Neuronal stem cell (in vitro differentiated cells): ENCODE data around the gene ZDHHC16.

Experiments used
- DNase-seq: peaks from one replicate; pipeline ENCODE4 v3.0.0-alpha.2; 2013; ENCODE audit warnings: low spot score
- H2AFZ ChIP-seq: one replicate; pipeline ENCODE4 v1.6.1; 2013; ENCODE audit warnings: mild to moderate bottlenecking, low read length, inconsistent platforms
- H2AK5ac ChIP-seq: 2 replicates; pipeline ENCODE4 v1.6.1; 2013; ENCODE audit warnings: low read depth, mild to moderate bottlenecking, inconsistent platforms, low read length, moderate library complexity, mixed read lengths
- H2BK120ac ChIP-seq: 2 replicates; pipeline ENCODE4 v1.6.1; 2013; ENCODE audit warnings: low read depth, mild to moderate bottlenecking, inconsistent platforms, low read length, moderate library complexity, mixed read lengths
- H2BK12ac ChIP-seq: one replicate; pipeline ENCODE4 v1.6.1; 2013; ENCODE audit warnings: low read length, inconsistent platforms
- H2BK15ac ChIP-seq: 2 replicates; pipeline ENCODE4 v1.6.1; 2013; ENCODE audit warnings: mild to moderate bottlenecking, low read length, inconsistent platforms, mixed read lengths
- H2BK5ac ChIP-seq: one replicate; pipeline ENCODE4 v1.6.1; 2013; ENCODE audit warnings: inconsistent platforms, mild to moderate bottlenecking, low read length, moderate library complexity
- H3K14ac ChIP-seq: one replicate; pipeline ENCODE4 v1.6.1; 2013; ENCODE audit warnings: low read length, inconsistent platforms
- H3K18ac ChIP-seq: 2 replicates; pipeline ENCODE4 v1.6.1; 2013; ENCODE audit warnings: low read length, inconsistent platforms
- H3K23ac ChIP-seq: 2 replicates; pipeline ENCODE4 v1.6.1; 2013; ENCODE audit warnings: low read depth, mild to moderate bottlenecking, mixed read lengths, low read length, inconsistent platforms; ENCODE audit not compliant: poor library complexity
- H3K27ac ChIP-seq: replicated peaks from 3 replicates; pipeline ENCODE4 v1.5.1; 2013; ENCODE audit warnings: low read length, inconsistent platforms
- H3K27me3 ChIP-seq, 3 experiments: 2 replicates each; pipeline ENCODE4 v1.6.1; 2013; ENCODE audit warnings: low read length in 3 of 3, mild to moderate bottlenecking in 2 of 3, inconsistent platforms in 1 of 3, low read depth in 1 of 3, mixed read lengths in 1 of 3, moderate library complexity in 1 of 3; ENCODE audit not compliant: control insufficient read depth in 3 of 3, insufficient read depth in 3 of 3
- H3K36me3 ChIP-seq, 2 donors: replicated peaks in 1 of 2; 2 replicates each; pipeline ENCODE4 v1.6.1; 2013; ENCODE audit warnings: low read length in 2 of 2; ENCODE audit not compliant: control insufficient read depth in 2 of 2, insufficient read depth in 2 of 2
- H3K4ac ChIP-seq: 2 replicates; pipeline ENCODE4 v1.6.1; 2013; ENCODE audit warnings: inconsistent platforms, mild to moderate bottlenecking, low read length, moderate library complexity
- H3K4me1 ChIP-seq, 2 donors: 1 replicate in 1 of 2; 2 replicates in 1 of 2; pipeline ENCODE4 v1.6.1; 2013; ENCODE audit warnings: low read length in 2 of 2, low read depth in 1 of 2; ENCODE audit not compliant: control insufficient read depth in 2 of 2, insufficient read depth in 1 of 2
- H3K4me2 ChIP-seq: one replicate; pipeline ENCODE4 v1.6.1; 2013; ENCODE audit warnings: mild to moderate bottlenecking, low read length, inconsistent platforms; ENCODE audit not compliant: insufficient read depth, poor library complexity, severe bottlenecking
- H3K4me3 ChIP-seq, 2 donors: 2 replicates each; pipeline ENCODE4 v1.5.1; 2013; ENCODE audit warnings: low read length in 2 of 2, mild to moderate bottlenecking in 2 of 2, inconsistent platforms in 1 of 2, moderate library complexity in 1 of 2
- H3K79me1 ChIP-seq: one replicate; pipeline ENCODE4 v1.6.1; 2013; ENCODE audit warnings: low read depth, mild to moderate bottlenecking, inconsistent platforms, low read length, moderate library complexity
- H3K9ac ChIP-seq: one replicate; pipeline ENCODE4 v1.6.1; 2013; ENCODE audit warnings: mild to moderate bottlenecking, low read depth, low read length, inconsistent platforms; ENCODE audit not compliant: poor library complexity
- H3K9me3 ChIP-seq, 2 donors: replicated peaks in 1 of 2; 2 replicates each; pipeline versions ENCODE3 to v1.6.1; 2013; ENCODE audit warnings: low read length in 2 of 2, mild to moderate bottlenecking in 2 of 2, inconsistent platforms in 1 of 2, low read depth in 1 of 2, mixed read lengths in 1 of 2, moderate library complexity in 1 of 2; ENCODE audit not compliant: control insufficient read depth in 2 of 2, insufficient read depth in 1 of 2
- H4K8ac ChIP-seq: one replicate; pipeline ENCODE4 v1.6.1; 2013; ENCODE audit warnings: low read depth, mild to moderate bottlenecking, inconsistent platforms, low read length, moderate library complexity
- H4K91ac ChIP-seq: one replicate; pipeline ENCODE4 v1.6.1; 2013; ENCODE audit warnings: low read length, low read depth, mild to moderate bottlenecking, inconsistent platforms; ENCODE audit not compliant: poor library complexity
- WGBS, 2 donors: extraction: QIAGEN DNeasy Blood & Tissue Kit; methylation state at CpG; one replicate each; pipeline ENCODE4 v1.1.7; 2013; ENCODE audit warnings: missing lambda C conversion rate in 2 of 2, mixed read lengths in 1 of 2; ENCODE audit not compliant: insufficient read length in 2 of 2, insufficient replicate concordance in 1 of 2; ENCODE audit errors: extremely low coverage in 2 of 2; 5-methylcytosine and 5-hydroxymethylcytosine counted together

ZDHHC16 gene

GRCh38 chr10:97434557-97434956, 11.4 kb upstream of the ZDHHC16 start:
- Histone ChIP-seq H3K27ac (no peak overlapping the region), H4K91ac (no peak overlapping the region), H3K4me3 (no peak overlapping the region), H3K23ac (no peak overlapping the region), H2BK120ac (no peak overlapping the region), H3K9ac (peak overlapping the region; percentile 57), H3K27me3 (no peaks in the 10 kb centered on the region), H4K8ac (no peak overlapping the region), H3K9me3 (no peaks in the 10 kb centered on the region), H3K79me1 (no peaks in the 10 kb centered on the region), H2AK5ac (no peak overlapping the region), H3K18ac (no peak overlapping the region), H3K4me1 (no peaks in the 10 kb centered on the region), H2AFZ (no peak overlapping the region), H3K14ac (no peak overlapping the region), H3K36me3 (peaks cover 39 to 88% of the 10 kb centered on the region in 2 donors), H3K4ac (no peak overlapping the region), H2BK12ac (no peak overlapping the region), H2BK5ac (no peak overlapping the region), H3K4me2 (no peak overlapping the region), H2BK15ac (no peak overlapping the region)
- no peak for DNase-seq
- no CpG with 5 or more reads among the region's 1 CpG for WGBS, 2 donors

DNA sequence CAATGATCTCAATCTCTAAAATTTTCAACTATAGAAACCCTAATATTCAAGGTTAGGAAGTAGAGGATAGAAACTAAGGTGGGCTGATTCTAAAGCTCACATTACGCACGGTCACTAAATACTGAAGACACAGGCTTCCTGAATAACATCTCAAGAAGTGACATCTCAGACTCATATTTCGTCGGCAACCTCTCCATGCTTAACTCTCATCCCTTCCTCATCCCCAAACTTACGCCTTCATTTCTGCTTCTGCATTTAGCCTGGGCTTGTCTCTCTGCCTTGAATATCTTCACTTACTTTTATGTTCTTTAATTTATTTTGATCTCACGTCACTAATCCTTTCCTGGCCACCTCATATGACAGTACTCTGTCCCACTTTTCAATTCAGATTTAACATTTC, 10.8 kb upstream of the ZDHHC16 start:
- no peak overlapping the region for H3K18ac ChIP-seq
- no peaks in the 10 kb centered on the region for H3K79me1 ChIP-seq
- H3K4me3 ChIP-seq, result no peak overlapping the region
- no peak overlapping the region for H2BK120ac ChIP-seq
- peaks cover 36 to 87% of the 10 kb centered on the region in 2 donors for H3K36me3 ChIP-seq
- 100% methylated on average over 3 of the region's 6 CpGs; no CpG with 5 or more reads in 1 of the 2 donors for WGBS, 2 donors
- H4K8ac ChIP-seq, result no peak overlapping the region
- H3K9ac ChIP-seq, result no peak overlapping the region
- H3K4me2 ChIP-seq, result no peak overlapping the region
- H3K9me3 ChIP-seq, result no peaks in the 10 kb centered on the region
- no peak overlapping the region for H3K27ac ChIP-seq
- DNase-seq, result no peak
- no peak overlapping the region for H4K91ac ChIP-seq
- no peak overlapping the region for H3K4ac ChIP-seq
- no peak overlapping the region for H3K14ac ChIP-seq
- no peak overlapping the region for H2AK5ac ChIP-seq
- no peaks in the 10 kb centered on the region for H3K27me3 ChIP-seq
- no peak overlapping the region for H2BK5ac ChIP-seq
- H2BK12ac ChIP-seq, result no peak overlapping the region
- no peak overlapping the region for H2AFZ ChIP-seq
- H2BK15ac ChIP-seq, result no peak overlapping the region
- no peak overlapping the region for H3K23ac ChIP-seq
- H3K4me1 ChIP-seq, result no peaks in the 10 kb centered on the region

GRCh38 chr10:97442277-97442676, 3.7 kb upstream of the ZDHHC16 start:
- H4K8ac ChIP-seq, result no peak overlapping the region
- peaks cover 3 to 5% of the 10 kb centered on the region in 2 donors for H3K4me1 ChIP-seq
- H3K36me3 ChIP-seq, result peaks cover 7 to 56% of the 10 kb centered on the region in 2 donors
- no peak overlapping the region for H3K4me2 ChIP-seq
- no peaks in the 10 kb centered on the region for H3K27me3 ChIP-seq
- no peak overlapping the region for H2BK120ac ChIP-seq
- no peak overlapping the region for H3K9ac ChIP-seq
- H2BK5ac ChIP-seq, result no peak overlapping the region
- peaks cover 7% of the 10 kb centered on the region for H3K79me1 ChIP-seq
- H3K18ac ChIP-seq, result no peak overlapping the region
- no peak overlapping the region for H3K14ac ChIP-seq
- no peak for DNase-seq
- no peak overlapping the region for H2AK5ac ChIP-seq
- H3K4me3 ChIP-seq, result no peak overlapping the region
- H3K9me3 ChIP-seq, result no peaks in the 10 kb centered on the region
- H3K4ac ChIP-seq, result no peak overlapping the region
- no peak overlapping the region for H2BK15ac ChIP-seq
- H2AFZ ChIP-seq, result no peak overlapping the region
- H3K23ac ChIP-seq, result no peak overlapping the region
- H4K91ac ChIP-seq, result no peak overlapping the region
- no peak overlapping the region for H2BK12ac ChIP-seq
- WGBS, 2 donors, result no CpG with 5 or more reads among the region's 1 CpG
- no peak overlapping the region for H3K27ac ChIP-seq

DNA sequence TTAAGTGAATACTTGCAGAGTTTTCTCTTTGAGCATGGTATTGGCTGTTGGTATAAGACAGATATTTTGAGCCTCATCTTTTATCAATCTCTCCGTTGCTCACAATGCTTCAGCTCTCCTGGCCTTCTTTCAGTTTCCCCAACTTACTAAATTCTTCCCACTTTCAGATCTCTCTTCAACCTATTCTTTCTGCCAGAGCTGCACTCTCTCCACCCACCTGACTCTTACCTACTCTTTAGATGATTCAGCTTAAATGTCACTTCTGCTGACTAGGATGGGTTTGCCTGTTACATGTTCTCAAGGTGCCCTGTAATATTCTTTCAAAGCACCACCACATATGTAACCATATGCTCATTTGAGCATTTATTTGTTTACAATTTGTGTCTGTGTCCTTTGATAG, 1.8 kb upstream of the ZDHHC16 start:
- no peak overlapping the region for H3K4me2 ChIP-seq
- H4K91ac ChIP-seq, result no peak overlapping the region
- DNase-seq, result no peak
- H2BK120ac ChIP-seq, result no peak overlapping the region
- peaks cover 5% of the 10 kb centered on the region in 2 donors for H3K4me1 ChIP-seq
- no peak overlapping the region for H2AFZ ChIP-seq
- H3K4ac ChIP-seq, result no peak overlapping the region
- no peak overlapping the region for H2BK5ac ChIP-seq
- peaks cover 7% of the 10 kb centered on the region for H3K79me1 ChIP-seq
- H3K23ac ChIP-seq, result no peak overlapping the region
- no peaks in the 10 kb centered on the region for H3K9me3 ChIP-seq
- no peak overlapping the region for H2AK5ac ChIP-seq
- peak overlapping the region in 1 of 2 donors; percentile 80 for H3K4me3 ChIP-seq
- no peak overlapping the region for H2BK12ac ChIP-seq
- H3K14ac ChIP-seq, result no peak overlapping the region
- no peak overlapping the region for H4K8ac ChIP-seq
- no CpG with 5 or more reads among the region's 1 CpG for WGBS, 2 donors
- H3K27me3 ChIP-seq, result no peaks in the 10 kb centered on the region
- no peak overlapping the region for H2BK15ac ChIP-seq
- peaks cover 5 to 45% of the 10 kb centered on the region in 2 donors for H3K36me3 ChIP-seq
- no peak overlapping the region for H3K27ac ChIP-seq
- no peak overlapping the region for H3K18ac ChIP-seq
- H3K9ac ChIP-seq, result no peak overlapping the region
